Smooth muscle cell (in vitro differentiated cells): ENCODE results near the gene EGLN1. TPM values are rescaled to one million over a fixed set of nuclear protein-coding genes. Genes with fewer than 3 reads are reported as not detected.

Source experiments
- DNase-seq: peaks from one replicate; lab custom pipeline; 2025; ENCODE audit not compliant: unreplicated experiment; lab: John Stamatoyannopoulos, UW
- H2AFZ ChIP-seq: fragments of 200-600 bp; sonication (generic); 2 replicates; pipeline ENCODE4 v1.6.0; 2016; ENCODE audit warnings: antibody characterized with exemption, low read depth, mild to moderate bottlenecking
- H3F3A ChIP-seq: fragments of 200-600 bp; sonication (generic); 2 replicates; pipeline ENCODE4 v1.6.0; 2017; ENCODE audit warnings: antibody characterized with exemption, low read depth
- H3K27ac ChIP-seq: fragments of 200-600 bp; sonication (generic); 2 replicates; pipeline ENCODE4 v1.5.1; 2016; ENCODE audit warnings: low read depth, mild to moderate bottlenecking
- H3K27me3 ChIP-seq: fragments of 200-600 bp; sonication (generic); 2 replicates; pipeline ENCODE4 v1.6.1; 2016; ENCODE audit warnings: low read depth, mild to moderate bottlenecking
- H3K36me3 ChIP-seq: fragments of 200-600 bp; sonication (generic); 2 replicates; pipeline ENCODE4 v1.5.1; 2016; ENCODE audit warnings: low read depth
- H3K4me1 ChIP-seq: fragments of 200-600 bp; sonication (generic); 2 replicates; pipeline ENCODE4 v1.5.1; 2016; ENCODE audit warnings: low read depth
- H3K4me2 ChIP-seq: fragments of 200-600 bp; sonication (generic); 2 replicates; pipeline ENCODE4 v1.6.0; 2016; ENCODE audit warnings: mild to moderate bottlenecking
- H3K4me3 ChIP-seq: fragments of 200-600 bp; sonication (generic); 2 replicates; pipeline ENCODE4 v1.5.1; 2016; ENCODE audit warnings: mild to moderate bottlenecking
- H3K79me2 ChIP-seq: fragments of 200-600 bp; sonication (generic); 2 replicates; pipeline ENCODE4 v1.6.0; 2016; ENCODE audit warnings: low read depth, mild to moderate bottlenecking
- H3K9ac ChIP-seq: fragments of 200-600 bp; sonication (generic); 2 replicates; pipeline ENCODE4 v1.6.0; 2016; ENCODE audit warnings: low read depth
- H3K9me3 ChIP-seq: fragments of 200-600 bp; sonication (generic); replicated peaks from 2 replicates; pipeline ENCODE4 v1.5.1; 2016; ENCODE audit warnings: low read depth
- H4K20me1 ChIP-seq: fragments of 200-600 bp; sonication (generic); 2 replicates; pipeline ENCODE4 v1.6.0; 2016; ENCODE audit warnings: low read depth
- WGBS: methylation state at CpG from one replicate; pipeline ENCODE4 v1.1.7; 2016; ENCODE audit warnings: low lambda C conversion rate; 5-methylcytosine and 5-hydroxymethylcytosine counted together
- polyA plus RNA-seq: library from polyadenylated mRNA; unstranded; fragments of >200 nt; fragmentation: Nextera tagmentation; extraction: Ambion mirVana; gene quantifications from 2 replicates; pipeline ENCODE4 v1.2.1, GENCODE V29; 2016
- total RNA-seq: library from RNA; depleted of rRNA; stranded (reverse); fragments of >200 nt; gene quantifications from 2 replicates; pipeline ENCODE4 v1.2.3, GENCODE V29; 2014
- TF ChIP-seq, protein P1 (sequence below): fragments of 200-600 bp; sonication (generic); IDR thresholded peaks from 2 replicates; pipeline ENCODE4 v1.5.1; 2017; ENCODE audit warnings: borderline replicate concordance, mild to moderate bottlenecking, antibody characterized with exemption; ENCODE audit not compliant: insufficient read depth, poor library complexity, severe bottlenecking

Gene EGLN1
- total and polyA plus RNA-seq, 2 experiments from 2014 or later: 15.7 to 36.8 TPM

DNA sequence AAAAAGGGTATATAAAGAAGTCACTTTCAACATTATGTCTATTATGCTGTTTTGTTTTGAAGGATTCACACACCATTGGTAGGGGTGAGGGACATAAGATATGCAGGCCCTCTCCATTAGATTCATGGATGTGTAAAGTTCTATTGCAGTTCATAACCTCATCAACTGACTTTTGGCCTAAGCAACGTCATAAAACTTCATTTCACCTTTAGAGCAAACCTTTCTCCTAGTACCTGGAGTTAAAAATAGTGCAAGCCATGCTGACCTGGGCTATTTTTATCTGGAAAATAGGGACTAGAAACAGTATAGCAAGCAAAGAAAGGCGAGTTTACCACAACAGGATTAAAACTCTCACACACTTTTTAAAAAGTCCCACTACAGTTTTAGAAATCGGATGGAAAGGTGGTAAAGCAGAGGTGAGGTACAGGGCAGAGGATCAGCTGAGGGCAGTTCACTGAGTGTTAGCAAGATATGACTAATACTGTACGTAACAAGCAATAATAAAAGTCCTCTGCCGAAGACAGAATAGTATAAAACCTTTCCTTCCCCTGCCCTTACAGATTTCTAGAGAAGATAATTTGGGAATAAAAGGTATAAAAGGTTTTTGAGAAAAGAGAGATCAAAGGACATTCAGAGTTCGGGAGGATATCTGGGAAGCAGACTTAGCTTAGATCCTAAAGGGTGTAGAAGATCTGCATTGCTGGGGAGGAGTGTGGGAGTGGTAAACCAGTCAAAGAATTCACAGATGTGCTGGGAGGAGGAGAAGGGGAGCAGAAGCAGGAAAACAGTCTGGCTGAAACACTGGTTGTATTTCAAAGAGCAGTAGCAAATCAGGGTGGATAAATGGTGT, 14.3 kb downstream of the EGLN1 start:
- no peak for DNase-seq
- peak overlapping the region; percentile 70 for H3K27ac ChIP-seq
- WGBS: 36% methylated on average over 6 of the region's 6 CpGs

DNA sequence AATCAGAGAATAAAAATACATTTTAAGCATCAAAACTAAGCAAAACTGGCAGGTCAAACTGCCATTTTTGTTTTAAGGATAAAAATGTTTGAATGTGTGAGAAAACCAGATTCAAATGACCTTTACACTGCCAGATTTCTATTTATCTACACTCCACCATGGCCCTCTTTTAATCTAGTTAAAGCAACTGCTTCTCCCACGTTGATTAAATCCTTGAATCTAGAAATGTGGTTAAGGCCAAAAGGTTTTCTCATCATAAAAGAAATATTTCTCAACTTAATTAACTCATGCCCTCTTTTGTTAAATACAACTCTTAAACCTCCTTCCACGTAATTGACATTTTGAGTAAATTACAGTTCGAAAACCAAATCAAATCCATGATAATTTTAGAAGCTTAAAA, 15.0 kb downstream of the EGLN1 start:
- WGBS: 81% methylated on average over 3 of the region's 3 CpGs
- TF ChIP-seq, protein P1, sequence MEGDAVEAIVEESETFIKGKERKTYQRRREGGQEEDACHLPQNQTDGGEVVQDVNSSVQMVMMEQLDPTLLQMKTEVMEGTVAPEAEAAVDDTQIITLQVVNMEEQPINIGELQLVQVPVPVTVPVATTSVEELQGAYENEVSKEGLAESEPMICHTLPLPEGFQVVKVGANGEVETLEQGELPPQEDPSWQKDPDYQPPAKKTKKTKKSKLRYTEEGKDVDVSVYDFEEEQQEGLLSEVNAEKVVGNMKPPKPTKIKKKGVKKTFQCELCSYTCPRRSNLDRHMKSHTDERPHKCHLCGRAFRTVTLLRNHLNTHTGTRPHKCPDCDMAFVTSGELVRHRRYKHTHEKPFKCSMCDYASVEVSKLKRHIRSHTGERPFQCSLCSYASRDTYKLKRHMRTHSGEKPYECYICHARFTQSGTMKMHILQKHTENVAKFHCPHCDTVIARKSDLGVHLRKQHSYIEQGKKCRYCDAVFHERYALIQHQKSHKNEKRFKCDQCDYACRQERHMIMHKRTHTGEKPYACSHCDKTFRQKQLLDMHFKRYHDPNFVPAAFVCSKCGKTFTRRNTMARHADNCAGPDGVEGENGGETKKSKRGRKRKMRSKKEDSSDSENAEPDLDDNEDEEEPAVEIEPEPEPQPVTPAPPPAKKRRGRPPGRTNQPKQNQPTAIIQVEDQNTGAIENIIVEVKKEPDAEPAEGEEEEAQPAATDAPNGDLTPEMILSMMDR: no peak
- H3K4me1 ChIP-seq: peaks cover 5% of the 10 kb centered on the region
- no peaks in the 10 kb centered on the region for H3K9me3 ChIP-seq
- DNase-seq: no peak
- H4K20me1 ChIP-seq: peaks cover 92% of the 10 kb centered on the region
- H3K27ac ChIP-seq: no peak overlapping the region
- H3K36me3 ChIP-seq: no peaks in the 10 kb centered on the region
- peaks cover 4% of the 10 kb centered on the region for H3F3A ChIP-seq
- H3K4me3 ChIP-seq: no peak overlapping the region
- H3K4me2 ChIP-seq: no peak overlapping the region
- H3K27me3 ChIP-seq: no peaks in the 10 kb centered on the region
- no peak overlapping the region for H2AFZ ChIP-seq
- H3K79me2 ChIP-seq: peaks cover 86% of the 10 kb centered on the region
- H3K9ac ChIP-seq: no peak overlapping the region

More for the DNA sequence above, 14.3 kb downstream of the EGLN1 start:
- H4K20me1 ChIP-seq: peaks cover 92% of the 10 kb centered on the region
- no peaks in the 10 kb centered on the region for H3K27me3 ChIP-seq
- H3K9me3 ChIP-seq: no peaks in the 10 kb centered on the region
- H3K36me3 ChIP-seq: no peaks in the 10 kb centered on the region
- H3K9ac ChIP-seq: no peak overlapping the region
- TF ChIP-seq, protein P1: no peak
- H2AFZ ChIP-seq: no peak overlapping the region
- H3K4me2 ChIP-seq: peak overlapping the region; percentile 74
- H3K4me1 ChIP-seq: peaks cover 5% of the 10 kb centered on the region
- H3K79me2 ChIP-seq: peaks cover 86% of the 10 kb centered on the region
- peak overlapping the region; percentile 25 for H3K4me3 ChIP-seq
- peaks cover 4% of the 10 kb centered on the region for H3F3A ChIP-seq

DNA sequence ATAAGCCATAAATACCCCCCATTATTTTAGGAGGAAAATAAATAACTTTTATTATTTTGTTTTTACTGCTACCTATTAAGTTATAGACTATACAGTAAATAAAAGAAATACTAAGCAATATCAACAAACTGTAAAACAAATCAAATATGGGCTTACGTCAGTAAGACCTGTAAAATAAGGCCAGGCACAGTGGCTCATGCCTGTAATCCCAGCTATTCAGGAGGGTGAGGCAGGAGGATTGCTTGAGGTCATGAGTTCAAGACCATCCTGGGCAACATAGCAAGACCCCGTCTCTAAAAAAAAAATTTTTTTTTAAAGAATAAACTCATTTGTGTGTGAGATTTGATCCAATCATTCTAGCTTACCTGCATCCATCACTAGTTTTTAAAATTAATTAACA, 17.8 kb downstream of the EGLN1 start:
- H3K4me2 ChIP-seq: no peak overlapping the region
- H3K9me3 ChIP-seq: no peaks in the 10 kb centered on the region
- no peak overlapping the region for H3K27ac ChIP-seq
- no peak overlapping the region for H2AFZ ChIP-seq
- no peaks in the 10 kb centered on the region for H3K27me3 ChIP-seq
- peaks cover 5% of the 10 kb centered on the region for H3K4me1 ChIP-seq
- no peak overlapping the region for H3K4me3 ChIP-seq
- H3K36me3 ChIP-seq: no peaks in the 10 kb centered on the region
- 100% methylated on average over 2 of the region's 2 CpGs for WGBS
- H4K20me1 ChIP-seq: peaks cover 91% of the 10 kb centered on the region
- peaks cover 87% of the 10 kb centered on the region for H3K79me2 ChIP-seq
- DNase-seq: no peak
- H3F3A ChIP-seq: peaks cover 2% of the 10 kb centered on the region
- H3K9ac ChIP-seq: no peak overlapping the region
- TF ChIP-seq, protein P1: no peak

DNA sequence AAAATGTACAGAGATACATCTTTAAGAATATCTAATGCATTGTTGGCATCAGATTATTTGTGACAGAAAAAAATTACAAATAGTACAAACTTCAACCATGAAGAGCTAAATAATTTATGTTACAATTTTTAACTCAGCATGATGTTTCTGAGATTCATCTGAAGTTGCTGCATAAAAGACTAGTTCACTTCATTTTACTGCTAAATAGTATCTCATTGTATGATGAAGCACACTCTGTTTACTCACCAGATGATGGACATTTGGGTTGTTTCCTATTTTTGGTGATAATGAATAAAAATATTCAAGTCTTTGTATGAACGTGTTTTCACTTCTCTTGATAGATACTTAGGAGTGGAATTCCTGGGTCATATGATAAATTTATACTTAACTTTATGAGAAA, 20.6 kb downstream of the EGLN1 start:
- no peak overlapping the region for H3K27ac ChIP-seq
- 37% methylated on average over 1 of the region's 1 CpG for WGBS
- H3K4me3 ChIP-seq: no peak overlapping the region
- H3K4me2 ChIP-seq: no peak overlapping the region
- no peaks in the 10 kb centered on the region for H3K27me3 ChIP-seq
- peaks cover 70% of the 10 kb centered on the region for H4K20me1 ChIP-seq
- peaks cover 10% of the 10 kb centered on the region for H3F3A ChIP-seq
- no peak for DNase-seq
- no peaks in the 10 kb centered on the region for H3K36me3 ChIP-seq
- H3K9ac ChIP-seq: no peak overlapping the region
- no peak overlapping the region for H2AFZ ChIP-seq
- TF ChIP-seq, protein P1: no peak
- no peaks in the 10 kb centered on the region for H3K9me3 ChIP-seq
- peaks cover 97% of the 10 kb centered on the region for H3K79me2 ChIP-seq
- no peaks in the 10 kb centered on the region for H3K4me1 ChIP-seq
